HUES48 (cell line): ENCODE data around the gene STARD7.

Experiments
- H3K27ac ChIP-seq: one replicate; pipeline ENCODE4 v1.7.0; 2013; ENCODE audit warnings: low read depth, low read length, inconsistent platforms
- H3K27me3 ChIP-seq: 2 replicates; pipeline ENCODE4 v1.6.1; 2013; ENCODE audit warnings: mild to moderate bottlenecking, low read length; ENCODE audit not compliant: control insufficient read depth, insufficient read depth
- H3K36me3 ChIP-seq: 2 replicates; pipeline ENCODE4 v1.6.1; 2013; ENCODE audit warnings: low read length; ENCODE audit not compliant: control insufficient read depth, insufficient read depth
- H3K4me1 ChIP-seq: 2 replicates; pipeline ENCODE4 v1.6.1; 2013; ENCODE audit warnings: mild to moderate bottlenecking, low read length; ENCODE audit not compliant: control insufficient read depth, insufficient read depth
- H3K4me3 ChIP-seq: 2 replicates; pipeline ENCODE4 v1.5.1; 2013; ENCODE audit warnings: mild to moderate bottlenecking, low read depth, low read length
- H3K9ac ChIP-seq: 2 replicates; pipeline ENCODE4 v1.6.1; 2013; ENCODE audit warnings: mild to moderate bottlenecking, low read depth, low read length, moderate library complexity
- H3K9me3 ChIP-seq: 2 replicates; pipeline ENCODE4 v1.6.1; 2013; ENCODE audit warnings: low read length; ENCODE audit not compliant: control insufficient read depth, insufficient read depth

STARD7 gene

GRCh38 chr2:96209011-96209728 lies 543 bp upstream of the STARD7 start:
- H3K4me3 ChIP-seq, result peak overlapping the region; percentile 100
- H3K27me3 ChIP-seq, result no peaks in the 10 kb centered on the region
- no peaks in the 10 kb centered on the region for H3K9me3 ChIP-seq
- peak overlapping the region; percentile 98 for H3K27ac ChIP-seq
- H3K4me1 ChIP-seq, result peaks cover 28% of the 10 kb centered on the region
- peaks cover 5% of the 10 kb centered on the region; the same call in 1 of the 2 replicates for H3K36me3 ChIP-seq
- peak overlapping the region; percentile 62 for H3K9ac ChIP-seq

GRCh38 chr2:96207774-96208142 lies 869 bp downstream of the STARD7 start:
- Histone ChIP-seq H3K4me1 (peaks cover 33% of the 10 kb centered on the region), H3K9ac (peak overlapping the region; percentile 98), H3K4me3 (peak overlapping the region; percentile 100), H3K27ac (peak overlapping the region; percentile 98), H3K27me3 (no peaks in the 10 kb centered on the region), H3K9me3 (no peaks in the 10 kb centered on the region), H3K36me3 (peaks cover 8% of the 10 kb centered on the region; the same call in 1 of the 2 replicates)

GRCh38 chr2:96207073-96207773 lies 1.4 kb downstream of the STARD7 start:
- H3K9me3 ChIP-seq, result no peaks in the 10 kb centered on the region
- H3K9ac ChIP-seq, result peak overlapping the region; percentile 98
- peak overlapping the region; percentile 100 for H3K4me3 ChIP-seq
- H3K36me3 ChIP-seq, result peaks cover 8% of the 10 kb centered on the region; the same call in 1 of the 2 replicates
- H3K27ac ChIP-seq, result peak overlapping the region; percentile 98
- peaks cover 33% of the 10 kb centered on the region for H3K4me1 ChIP-seq
- no peaks in the 10 kb centered on the region for H3K27me3 ChIP-seq

- H3K36me3 ChIP-seq, result peaks cover 8% of the 10 kb centered on the region; the same call in 1 of the 2 replicates
- no peak overlapping the region for H3K27ac ChIP-seq
- no peaks in the 10 kb centered on the region for H3K27me3 ChIP-seq
- peaks cover 33% of the 10 kb centered on the region for H3K4me1 ChIP-seq
- H3K4me3 ChIP-seq, result no peak overlapping the region; the same call in 1 of the 2 replicates
- H3K9ac ChIP-seq, result no peak overlapping the region
- no peaks in the 10 kb centered on the region for H3K9me3 ChIP-seq
These were observed 2.7 kb downstream of the STARD7 start for GRCh38 chr2:96205888-96206287.

- Histone ChIP-seq H3K4me3 (0 out of 2 replicates have a peak overlapping the region, but pooled peaks have one; percentile 10), H3K27ac (no peak overlapping the region), H3K9ac (no peak overlapping the region), H3K27me3 (no peaks in the 10 kb centered on the region), H3K9me3 (no peaks in the 10 kb centered on the region), H3K4me1 (peaks cover 33% of the 10 kb centered on the region), H3K36me3 (peaks cover 8% of the 10 kb centered on the region; the same call in 1 of the 2 replicates)
These were observed 3.6 kb downstream of the STARD7 start for GRCh38 chr2:96204836-96205624.

- H3K9me3 ChIP-seq, result no peaks in the 10 kb centered on the region
- H3K36me3 ChIP-seq, result peaks cover 12% of the 10 kb centered on the region
- no peak overlapping the region for H3K9ac ChIP-seq
- H3K27ac ChIP-seq, result no peak overlapping the region
- peaks cover 30% of the 10 kb centered on the region for H3K4me1 ChIP-seq
- no peak overlapping the region for H3K4me3 ChIP-seq
- H3K27me3 ChIP-seq, result no peaks in the 10 kb centered on the region
These were observed 5.2 kb downstream of the STARD7 start for GRCh38 chr2:96203130-96204028.

GRCh38 chr2:96202152-96202854 lies 6.3 kb downstream of the STARD7 start:
- Histone ChIP-seq H3K36me3 (peaks cover 12% of the 10 kb centered on the region), H3K27ac (no peak overlapping the region), H3K9ac (no peak overlapping the region), H3K4me1 (peaks cover 29% of the 10 kb centered on the region), H3K9me3 (no peaks in the 10 kb centered on the region), H3K4me3 (no peak overlapping the region), H3K27me3 (no peaks in the 10 kb centered on the region)

- Histone ChIP-seq H3K27ac (no peak overlapping the region), H3K9ac (no peak overlapping the region), H3K4me1 (peaks cover 22% of the 10 kb centered on the region), H3K27me3 (no peaks in the 10 kb centered on the region), H3K4me3 (no peak overlapping the region), H3K36me3 (peaks cover 7% of the 10 kb centered on the region; the same call in 1 of the 2 replicates), H3K9me3 (no peaks in the 10 kb centered on the region)
These were observed 7.3 kb downstream of the STARD7 start for GRCh38 chr2:96201338-96201737.

- no peaks in the 10 kb centered on the region for H3K27me3 ChIP-seq
- peaks cover 10% of the 10 kb centered on the region; the same call in 1 of the 2 replicates for H3K4me1 ChIP-seq
- H3K36me3 ChIP-seq, result peaks cover 24% of the 10 kb centered on the region
- H3K27ac ChIP-seq, result no peak overlapping the region
- H3K9ac ChIP-seq, result no peak overlapping the region
- H3K9me3 ChIP-seq, result no peaks in the 10 kb centered on the region
- H3K4me3 ChIP-seq, result no peak overlapping the region
These were observed 9.7 kb downstream of the STARD7 start for GRCh38 chr2:96198921-96199320.
